Kasumi-1 (cell line): Measurements from ENCODE around the gene ANO4.
"Not testable (repeated sequence)": the region's sequence is repeated elsewhere in the genome, so short reads cannot be mapped to it uniquely, and the experiment has no call there.

ENCODE experiments used
- DNase-seq, 2 experiments: peaks; one replicate each; lab custom pipeline; 2025; lab: John Stamatoyannopoulos, UW

ANO4 gene

DNA sequence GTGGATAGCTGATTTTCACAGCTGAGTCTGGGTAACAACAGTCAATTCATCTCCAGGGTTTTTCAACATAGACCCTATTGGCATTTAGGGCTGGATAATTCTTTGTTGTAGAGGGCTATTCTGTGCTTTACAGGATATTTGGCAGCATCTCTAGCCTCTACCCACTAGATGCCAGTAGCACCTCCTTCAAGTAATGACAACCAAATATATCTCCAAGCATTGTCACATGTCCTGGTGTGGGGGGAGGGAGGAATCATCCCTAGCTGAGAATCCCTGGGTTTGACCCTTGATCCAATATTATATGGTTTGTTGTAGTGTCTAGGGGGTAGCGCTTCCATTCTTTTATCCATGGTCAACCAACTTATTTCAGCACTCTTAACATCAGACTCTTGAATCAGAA, 157.2 kb downstream of the ANO4 start:
- no peak for DNase-seq

DNA sequence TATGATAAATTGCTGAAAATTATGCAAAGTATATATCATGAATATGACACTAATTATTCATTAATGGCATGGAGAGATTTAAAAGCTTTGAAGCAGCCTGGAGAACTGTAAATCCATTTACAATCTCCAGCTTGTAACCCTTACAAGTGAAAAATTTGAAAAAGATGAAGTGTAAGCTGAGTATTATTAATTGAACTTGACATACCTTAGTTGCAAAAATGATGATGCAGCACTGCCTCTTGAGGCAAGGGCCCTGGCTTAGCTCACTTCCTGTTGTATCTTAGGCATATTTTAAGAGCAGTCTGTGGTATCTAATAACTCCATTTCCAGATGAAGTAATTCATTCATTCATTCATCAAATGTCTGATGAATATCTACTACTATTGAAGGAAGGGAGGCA, 158.6 kb downstream of the ANO4 start:
- DNase-seq: no peak

DNA sequence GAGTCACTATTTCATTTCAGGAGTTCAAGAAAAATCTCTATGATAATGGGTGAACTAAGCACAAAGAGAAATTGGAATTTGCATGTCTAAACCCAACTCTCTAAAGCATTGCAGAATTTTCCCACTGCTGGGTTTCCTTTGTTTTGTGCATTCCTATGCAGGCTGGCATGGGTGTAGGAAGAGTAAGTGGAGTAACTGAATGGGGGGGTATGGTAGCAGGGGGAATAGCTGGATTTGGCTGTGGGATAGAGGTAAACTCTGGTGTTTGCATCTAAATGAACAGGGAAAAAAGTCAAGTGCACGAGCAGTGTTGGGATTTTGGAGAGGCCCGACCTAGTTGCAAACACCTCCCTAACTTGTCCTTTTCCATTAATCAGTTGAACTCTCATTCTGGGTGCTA, 159.1 kb downstream of the ANO4 start:
- no peak for DNase-seq

DNA sequence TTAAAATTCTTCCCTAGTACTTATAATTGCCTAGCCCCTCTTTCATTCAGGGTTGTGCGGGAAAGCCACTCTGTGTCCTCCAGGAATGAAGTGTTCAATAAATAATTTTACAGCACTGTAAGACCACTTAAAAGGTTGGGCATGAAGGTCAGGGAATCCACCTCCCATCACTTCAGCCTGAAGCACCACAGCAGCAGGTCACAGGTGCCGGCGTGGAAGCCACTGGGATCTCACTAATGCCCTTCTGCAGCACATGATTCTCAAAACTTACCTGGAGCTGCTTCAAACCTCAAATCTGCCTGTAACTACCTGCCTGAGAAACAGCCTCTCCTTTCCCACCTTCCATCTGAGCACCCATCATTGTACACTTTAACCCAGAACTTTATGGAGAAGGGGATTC, 159.5 kb downstream of the ANO4 start:
- DNase-seq: no peak

DNA sequence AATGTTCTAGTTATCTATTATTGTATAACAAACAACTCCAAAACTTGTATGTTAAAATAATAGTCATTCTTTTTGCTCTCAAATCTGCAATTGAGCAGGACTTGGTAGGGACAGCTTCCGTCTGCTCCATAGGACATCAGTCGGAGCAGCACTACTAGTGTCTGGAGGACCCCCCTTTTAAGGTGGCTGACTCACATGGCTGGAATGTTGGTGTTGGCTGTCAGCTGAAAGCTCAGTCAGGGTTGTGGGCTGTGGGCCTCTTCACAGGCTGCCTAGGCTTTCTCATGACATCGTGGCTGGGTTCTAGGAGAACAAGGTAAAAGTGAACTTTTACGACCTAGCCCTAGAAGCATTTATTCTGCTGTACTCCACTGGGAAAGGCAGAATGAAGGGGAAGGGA, 160.6 kb downstream of the ANO4 start:
- DNase-seq: no peak

DNA sequence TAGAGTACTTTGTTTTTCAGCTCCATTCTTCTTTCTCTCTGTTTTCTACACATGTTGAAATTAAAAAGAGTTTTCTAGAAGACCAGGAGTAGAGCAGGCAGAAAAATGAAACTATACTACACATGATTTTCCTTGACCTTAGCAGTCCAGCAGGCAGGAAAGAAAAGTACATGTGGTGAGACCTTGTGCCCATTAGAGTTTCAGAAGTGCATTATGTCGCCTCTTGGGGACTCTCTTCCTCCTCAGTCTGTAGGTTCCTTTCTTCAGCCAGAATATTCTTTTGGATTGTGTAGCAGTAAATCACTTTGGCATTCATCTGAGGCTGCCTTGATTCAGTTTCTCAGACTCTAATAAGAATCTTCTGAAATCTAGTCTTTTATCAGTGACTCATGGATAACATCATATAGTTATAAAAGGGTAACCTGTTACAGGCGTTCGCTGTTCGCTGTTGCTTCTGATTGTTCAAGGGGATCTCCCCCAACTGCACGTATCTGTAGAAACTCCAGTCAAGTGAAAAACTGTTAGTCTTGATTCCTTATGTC, 161.8 kb downstream of the ANO4 start:
- DNase-seq: no peak

DNA sequence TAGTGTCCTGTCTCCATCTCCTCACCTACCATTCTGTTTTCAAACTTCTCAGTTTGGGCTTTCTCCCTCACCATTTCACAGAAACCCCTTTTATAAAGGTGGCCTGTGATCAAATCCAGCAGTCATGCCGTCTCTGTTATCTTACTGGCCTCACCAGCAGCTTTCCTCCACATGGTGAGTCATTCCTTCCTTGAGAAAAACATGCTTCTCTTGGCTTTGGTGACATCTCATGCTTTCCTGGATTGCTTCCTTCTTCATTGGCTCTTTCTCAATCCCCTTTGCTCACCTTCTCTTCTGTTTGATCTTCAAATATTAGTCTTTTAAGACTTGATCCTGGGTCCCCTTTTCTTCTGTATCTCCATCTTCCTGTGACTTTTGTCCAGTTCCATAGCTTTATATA, 164.9 kb downstream of the ANO4 start:
- DNase-seq: no peak

DNA sequence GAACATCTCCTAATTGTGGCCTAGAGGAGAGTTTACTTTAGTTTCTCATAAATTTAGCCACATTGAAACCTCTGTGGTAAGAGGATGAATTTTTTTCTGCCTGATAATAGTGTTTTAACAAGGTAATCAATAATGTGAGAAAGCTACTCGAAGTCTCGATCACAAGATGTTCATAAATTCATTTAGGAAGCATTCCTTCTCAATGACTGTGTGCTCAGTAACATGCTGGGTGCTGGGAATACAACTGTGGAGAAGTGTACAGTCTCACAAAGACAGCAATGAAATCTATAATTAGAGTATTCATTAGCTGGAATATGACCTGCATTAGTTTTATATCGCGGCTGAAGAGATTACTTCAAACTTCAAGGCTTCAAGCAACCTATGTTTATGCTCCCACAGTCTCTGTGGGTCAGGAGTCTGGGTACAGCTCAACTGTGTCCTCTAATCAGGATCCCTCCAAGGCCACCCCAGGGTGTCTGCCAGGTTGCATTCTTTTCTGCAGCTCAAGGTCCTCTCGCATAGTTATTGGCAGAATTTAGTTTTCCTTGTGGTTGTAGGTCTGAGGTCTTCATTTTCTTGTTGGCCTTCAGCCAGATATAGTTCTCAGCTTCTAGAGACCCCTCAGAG, 167.6 kb downstream of the ANO4 start:
- DNase-seq: no peak

DNA sequence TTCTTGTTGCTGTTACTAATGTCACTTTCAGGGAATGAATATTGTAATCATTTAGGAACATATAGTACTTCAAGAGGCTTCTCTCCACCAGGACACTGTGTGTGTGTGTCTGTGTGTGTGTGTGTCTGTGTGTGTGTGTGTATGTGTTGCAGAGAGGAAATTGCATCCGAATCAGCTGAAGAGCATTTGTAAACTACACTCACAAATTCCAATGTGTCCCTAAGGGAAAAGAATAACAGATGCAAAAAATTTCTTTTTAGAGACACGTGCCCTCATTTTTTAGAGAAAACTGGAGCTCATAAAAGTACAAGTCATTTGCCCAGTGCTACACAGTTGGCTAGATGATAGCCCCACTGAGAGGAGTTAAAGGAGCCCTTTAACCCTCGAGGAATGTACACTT, 168.8 kb downstream of the ANO4 start:
- DNase-seq: no peak

DNA sequence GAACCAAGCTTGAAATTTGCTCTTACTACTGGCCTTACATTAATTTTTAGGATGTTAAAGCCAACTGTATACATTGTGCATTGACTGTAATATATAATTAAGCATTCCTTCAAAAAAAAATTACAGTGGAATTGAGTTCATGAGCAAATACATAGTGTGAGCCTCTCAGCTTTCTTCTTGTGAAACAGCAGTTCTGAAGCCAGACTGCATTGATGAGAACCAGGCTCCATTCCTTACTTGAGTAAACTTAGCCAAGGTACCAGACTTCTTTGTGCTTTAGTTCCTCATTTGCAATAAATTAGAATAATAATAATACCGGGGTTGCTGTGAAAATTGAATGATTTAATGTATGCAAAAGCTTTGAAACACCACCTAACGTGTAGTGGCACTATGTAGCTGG, 169.5 kb downstream of the ANO4 start:
- DNase-seq: no peak

DNA sequence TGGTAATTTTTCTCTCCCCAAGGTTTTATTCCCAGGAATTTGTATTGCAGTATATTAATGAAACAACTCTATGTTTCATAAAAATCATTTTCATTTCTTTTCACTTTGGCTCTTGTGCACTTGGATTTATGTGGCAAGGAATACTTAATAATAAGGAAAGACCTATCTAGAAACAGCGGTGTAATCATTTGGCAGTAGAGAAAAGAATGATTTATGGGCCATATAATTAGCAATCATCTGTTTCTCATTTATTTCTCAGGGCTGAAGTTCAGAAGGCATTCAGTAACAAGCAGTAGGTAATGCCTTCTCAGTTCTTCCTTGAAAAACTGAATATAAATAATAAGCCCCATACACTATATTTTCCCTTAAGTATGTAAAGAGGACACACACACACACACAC, 172.6 kb downstream of the ANO4 start:
- DNase-seq: no peak

DNA sequence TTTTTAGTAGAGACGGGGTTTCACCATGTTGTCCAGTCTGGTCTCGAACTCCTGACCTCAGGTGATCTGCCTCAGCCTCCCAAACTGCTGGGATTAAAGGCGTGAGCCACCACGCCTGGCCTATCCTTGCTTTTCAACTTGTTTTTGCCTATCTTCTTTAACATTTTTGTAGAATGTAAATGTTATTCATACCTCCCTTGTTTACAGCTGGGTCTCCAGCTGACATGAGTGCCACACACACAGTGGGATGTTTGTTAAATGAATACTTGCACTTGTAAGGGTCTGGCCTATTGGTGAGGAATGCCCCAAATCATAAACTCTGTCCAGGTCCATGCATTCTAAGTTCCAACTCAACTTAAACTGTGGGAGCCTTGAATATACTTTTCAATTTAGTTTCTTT, 176.3 kb downstream of the ANO4 start:
- no peak for DNase-seq

DNA sequence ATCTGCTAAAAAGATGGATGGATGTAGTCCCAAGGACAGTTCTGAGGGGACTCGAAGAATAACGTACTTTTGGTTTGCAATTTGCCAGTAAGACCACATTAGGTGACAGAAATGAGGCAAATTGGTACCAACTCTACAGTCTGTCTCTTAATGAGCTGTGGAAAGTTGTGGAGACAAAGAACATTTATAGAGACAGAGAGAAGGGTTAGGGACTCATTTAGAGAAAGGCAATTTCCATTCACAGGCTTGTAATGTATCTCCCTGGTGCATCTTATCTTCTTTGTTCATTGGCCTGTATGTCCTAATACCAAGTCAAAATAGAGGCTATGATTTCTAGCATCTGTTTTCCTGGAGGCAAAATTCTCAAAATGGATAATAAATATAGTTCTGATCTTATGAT, 177.5 kb downstream of the ANO4 start:
- no peak for DNase-seq

DNA sequence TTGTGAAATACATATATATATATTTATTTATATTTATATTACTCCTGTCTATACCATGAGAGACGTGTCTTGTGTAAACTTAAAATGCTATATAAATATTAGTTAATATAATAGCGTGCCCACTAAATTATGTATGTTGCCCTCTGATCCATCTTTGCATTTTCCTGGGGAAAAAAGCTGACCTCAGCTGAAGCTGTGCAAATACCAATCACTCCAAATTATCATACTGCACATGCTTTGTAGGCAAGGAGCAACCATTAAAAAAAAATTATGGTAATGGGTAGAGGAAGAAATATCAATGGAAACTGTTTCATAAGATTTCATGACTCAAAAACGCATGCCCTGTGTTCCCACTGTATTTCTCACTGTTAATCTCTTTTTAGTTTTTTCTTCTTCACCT, 179.8 kb downstream of the ANO4 start:
- DNase-seq: no peak

DNA sequence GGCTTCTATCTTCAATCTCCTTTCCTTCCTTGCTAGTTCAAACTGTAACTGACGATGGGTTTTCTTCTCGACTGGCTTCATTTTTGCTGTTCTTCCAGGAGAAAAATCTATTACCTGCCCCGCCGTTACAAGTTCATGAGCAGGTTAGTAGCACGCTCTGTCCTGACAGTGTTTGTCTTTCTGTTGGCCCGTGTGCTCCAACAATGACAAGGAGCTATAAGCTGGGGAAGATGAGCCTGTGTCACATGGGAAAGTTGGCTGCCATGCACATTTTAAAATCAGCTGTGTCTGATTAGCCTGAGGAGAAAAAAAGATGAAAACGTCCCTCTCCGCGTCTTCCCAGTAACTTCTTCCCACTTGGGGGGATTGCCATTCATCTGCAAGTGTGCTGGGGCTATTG, 180.2 kb downstream of the ANO4 start:
- DNase-seq: no peak

DNA sequence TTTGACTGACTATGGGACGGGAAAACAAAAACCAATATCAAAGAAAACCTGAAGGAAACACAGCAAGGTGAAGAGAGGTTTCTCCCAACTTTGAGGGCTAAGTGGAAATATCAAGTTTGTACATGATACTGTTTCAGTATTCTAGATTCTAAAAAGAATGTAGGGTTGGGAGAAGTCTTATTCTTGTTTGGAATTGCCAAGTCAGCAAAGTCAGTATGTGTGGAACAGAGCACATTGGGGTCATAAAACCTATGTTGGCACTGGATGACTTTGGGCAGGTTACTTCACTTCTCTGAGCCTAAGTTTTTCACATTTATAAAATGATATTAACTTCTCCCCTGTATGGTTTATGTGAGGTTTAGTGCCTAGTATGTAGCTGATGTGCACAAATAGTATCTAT, 182.2 kb downstream of the ANO4 start:
- no peak for DNase-seq

DNA sequence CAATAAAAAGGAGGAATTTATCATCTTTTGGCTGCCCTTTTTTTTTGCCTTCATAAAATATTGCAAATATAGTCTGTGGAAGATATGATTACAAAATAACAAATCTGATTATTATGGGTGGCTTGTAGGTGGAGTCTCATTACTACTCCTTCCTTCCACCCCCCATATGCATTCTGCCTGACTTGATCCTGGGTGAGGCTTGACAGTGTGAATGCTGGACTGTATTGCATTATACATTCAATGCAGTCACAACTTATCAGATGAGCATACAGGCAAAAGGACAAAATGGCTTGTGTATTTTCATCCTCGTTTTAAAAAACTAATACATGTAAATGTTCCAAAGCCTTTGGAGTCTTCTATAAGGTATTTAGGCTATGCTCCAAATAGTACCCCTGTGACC, 186.3 kb downstream of the ANO4 start:
- DNase-seq: no peak

DNA sequence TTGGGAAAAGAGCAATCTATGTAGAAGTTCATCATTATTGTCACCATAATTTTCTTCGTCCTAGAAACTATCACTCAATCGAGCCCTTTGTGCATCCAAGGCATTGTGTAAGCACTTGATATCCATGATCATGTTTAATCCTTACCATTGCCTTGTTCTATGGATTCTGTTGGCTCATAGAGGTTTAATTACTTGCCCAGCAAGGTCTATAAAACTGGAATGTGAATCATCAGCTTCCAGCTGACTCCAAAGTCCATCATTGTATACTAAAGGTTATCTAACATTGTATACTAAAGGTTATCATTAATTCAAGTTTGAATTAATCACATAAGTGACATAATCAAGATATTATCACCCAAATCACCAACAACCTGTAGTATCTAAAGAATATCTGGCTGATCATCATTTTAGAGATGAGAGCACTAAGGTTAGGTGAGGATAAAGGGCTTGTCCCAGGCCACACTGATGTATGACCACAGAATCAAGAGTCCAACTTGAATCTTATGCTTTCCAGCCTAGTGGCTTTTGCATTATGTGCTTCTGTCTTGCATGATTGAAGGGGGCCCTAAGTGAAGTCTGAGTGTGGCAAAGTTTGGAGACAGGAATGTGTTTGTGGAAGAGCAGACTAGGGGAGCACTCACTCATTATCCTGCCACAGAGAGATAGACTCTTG, 188.1 kb downstream of the ANO4 start:
- DNase-seq: no peak

DNA sequence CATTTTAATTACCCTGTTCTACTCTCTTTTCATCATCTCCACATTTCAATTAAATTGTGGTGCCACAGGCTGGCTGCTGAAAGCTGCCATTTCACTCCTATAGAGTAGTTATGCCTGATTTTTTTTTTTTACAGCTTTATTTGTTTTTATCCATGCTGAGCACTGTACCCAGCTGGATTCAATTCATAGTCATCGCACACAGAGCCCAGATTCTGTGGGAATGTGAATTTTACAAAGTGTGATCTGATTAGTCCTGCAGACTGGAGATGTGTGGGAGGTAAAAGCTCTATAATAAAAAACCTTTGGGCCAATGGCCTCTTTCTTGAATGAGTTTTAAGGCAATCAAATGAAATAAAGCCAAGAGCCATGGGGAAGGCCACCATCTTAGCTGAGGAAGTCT, 190.2 kb downstream of the ANO4 start:
- DNase-seq: no peak

DNA sequence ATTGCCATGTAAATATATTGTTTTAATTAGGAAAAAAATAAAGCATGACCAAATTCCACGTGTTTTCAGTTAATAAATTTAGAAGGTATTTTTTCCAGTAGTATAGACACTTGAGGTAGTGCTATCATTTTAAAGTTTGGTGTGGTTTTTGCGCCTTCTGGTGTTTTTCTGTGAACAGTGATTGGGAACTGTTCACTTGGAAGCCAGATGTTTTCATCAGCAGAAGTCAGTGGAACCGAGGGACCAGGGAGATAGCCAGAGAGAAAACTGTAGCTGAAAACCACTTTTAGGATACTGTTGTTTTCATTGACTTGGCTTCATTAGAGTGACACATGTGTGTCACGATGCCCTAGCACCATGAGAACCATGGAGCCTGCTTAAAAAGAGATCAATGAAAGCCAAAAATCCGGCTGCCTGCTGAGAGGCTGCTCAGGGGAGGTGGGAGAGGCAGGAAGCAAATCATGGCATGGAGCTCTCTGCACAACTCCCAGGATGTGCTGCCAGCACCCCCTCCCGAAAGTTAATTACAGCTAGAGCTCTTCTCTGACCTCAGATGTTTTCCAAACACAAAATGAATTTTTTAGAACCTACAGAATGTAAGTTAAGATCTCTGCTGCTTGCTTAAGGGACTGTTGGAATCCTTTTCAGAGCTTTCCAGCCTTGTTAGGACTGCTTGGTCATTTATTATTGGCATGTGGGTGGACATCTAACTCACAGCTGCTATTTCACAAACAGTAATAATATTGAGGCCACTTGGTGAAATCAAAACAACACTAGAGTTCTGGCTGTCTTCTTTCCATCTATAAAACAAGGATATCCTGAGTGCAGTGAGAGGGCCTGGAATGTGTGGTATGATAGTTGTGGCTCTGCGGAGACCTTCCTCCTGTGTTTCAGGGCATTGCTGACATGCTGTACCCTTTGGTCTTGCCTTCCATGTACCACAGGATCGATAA, 192.3 kb downstream of the ANO4 start:
- no peak for DNase-seq

DNA sequence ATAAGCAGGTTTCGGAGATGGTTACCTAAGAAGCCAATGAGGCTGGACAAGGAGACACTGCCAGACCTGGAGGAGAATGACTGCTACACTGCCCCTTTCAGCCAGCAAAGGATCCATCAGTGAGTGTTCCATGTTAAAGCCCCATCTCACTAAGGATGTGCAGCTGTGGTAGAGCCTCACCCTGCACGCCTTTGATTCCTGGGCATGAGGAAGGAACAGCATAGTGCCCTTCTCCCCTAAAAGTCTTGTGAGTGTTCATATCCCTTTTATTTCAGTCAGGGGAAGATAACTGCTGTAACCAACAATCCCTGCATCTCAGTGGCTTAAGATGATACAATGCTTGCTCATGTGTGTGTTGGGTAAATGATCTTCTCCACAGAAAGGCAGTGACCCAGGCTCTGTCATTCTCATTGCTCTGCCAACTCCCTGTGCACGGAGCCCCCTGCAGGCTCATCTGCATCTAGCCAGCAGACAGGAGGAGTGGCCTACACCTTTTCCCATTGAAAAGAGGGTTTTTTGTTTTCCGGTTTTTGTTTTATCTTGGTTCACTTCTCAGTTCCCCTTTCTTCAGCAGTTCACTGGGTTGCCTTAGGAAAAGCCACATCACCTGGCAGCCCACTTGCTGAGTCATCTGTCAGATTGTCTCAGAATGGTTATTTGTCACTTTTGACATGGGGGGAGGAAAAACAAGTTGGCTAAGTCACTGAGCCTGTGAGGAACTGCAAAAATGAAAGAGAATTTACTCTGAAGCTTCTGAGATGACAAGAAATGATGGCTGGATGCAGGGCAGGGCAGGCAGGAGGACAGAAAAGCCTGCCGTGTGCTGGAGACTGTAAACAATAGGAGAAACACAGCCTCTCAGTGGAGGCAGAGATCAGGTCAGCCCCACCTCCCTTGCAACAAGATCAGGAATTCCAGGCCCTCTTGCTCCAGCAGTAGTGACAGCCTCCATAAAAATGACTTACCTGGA, 193.3 kb downstream of the ANO4 start:
- DNase-seq: peak; percentile 26 to 39

DNA sequence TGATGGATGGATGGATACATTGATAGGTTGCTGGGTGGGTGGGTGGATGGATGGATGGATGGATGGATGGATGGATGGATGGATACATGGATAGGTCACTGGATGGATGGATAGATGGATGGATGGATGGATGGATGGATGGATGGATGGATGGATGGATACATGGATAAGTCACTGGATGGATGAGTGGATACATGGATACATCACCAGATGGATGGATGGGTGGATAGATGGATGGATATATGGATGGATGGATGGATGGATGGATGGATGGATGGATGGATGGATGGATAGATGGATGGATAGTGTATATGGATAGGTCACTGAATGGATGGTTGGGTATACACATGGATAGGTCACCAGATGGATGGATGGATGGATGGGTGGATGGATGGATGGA, 194.9 kb downstream of the ANO4 start:
- not testable (repeated sequence) for DNase-seq
